Natural killer cell treated with Interleukin-12 subunit alpha and Interleukin-12 subunit beta and Interleukin-15 and Interleukin-18, amount 100 ng/mL, for 72 hours (primary cell): ENCODE data around the gene MTFR1L. TPM values are rescaled to one million over a fixed set of nuclear protein-coding genes. Genes with fewer than 3 reads are reported as not detected.
"Not testable (repeated sequence)": the region's sequence is repeated elsewhere in the genome, so short reads cannot be mapped to it uniquely, and the experiment has no call there.

ENCODE experiments used
- ATAC-seq, 2 donors: fragments of 150-1000 bp; cut with Tn5 transposase in 1 of 2; sonication (Bioruptor Pico), chemical (Tn5 transposase) in 1 of 2; 2 replicates each; pipeline ENCODE4 v1.10.0; 2021
- DNase-seq: peaks from one replicate; pipeline ENCODE4 v3.0.0; 2022; ENCODE audit warnings: low spot score
- H3K27ac Mint-ChIP-seq, 2 donors: 1 replicate in 1 of 2; 2 replicates in 1 of 2; pipeline ENCODE4 v1.8.0; 2022; ENCODE audit warnings: mixed read lengths in 2 of 2, mild to moderate bottlenecking in 1 of 2, moderate library complexity in 1 of 2
- H3K27me3 Mint-ChIP-seq, 2 donors: 1 replicate in 1 of 2; 2 replicates in 1 of 2; pipeline ENCODE4 v1.8.0; 2022; ENCODE audit warnings: mixed read lengths in 2 of 2
- H3K36me3 Mint-ChIP-seq: one replicate; pipeline ENCODE4 v1.8.0; 2022; ENCODE audit warnings: mixed read lengths
- H3K4me1 Mint-ChIP-seq, 2 donors: 1 replicate in 1 of 2; 2 replicates in 1 of 2; pipeline ENCODE4 v1.8.0; 2022; ENCODE audit warnings: low read depth in 2 of 2, mixed read lengths in 2 of 2, mild to moderate bottlenecking in 1 of 2
- H3K4me3 Mint-ChIP-seq: one replicate; pipeline ENCODE4 v1.8.0; 2022; ENCODE audit warnings: mixed read lengths
- H3K9me3 Mint-ChIP-seq: 2 replicates; pipeline ENCODE4 v1.8.0; 2022; ENCODE audit warnings: mixed read lengths
- total RNA-seq, 2 donors: library from RNA; stranded (reverse); gene quantifications; one replicate each; pipeline ENCODE4 v1.2.3, GENCODE V29; 2022

MTFR1L gene
- total RNA-seq, 2 donors from 2014 or later = 29.8 to 37.3 TPM

GRCh38 chr1:25834894-25835293, 15.1 kb downstream of the MTFR1L start:
- no peaks in the 10 kb centered on the region for H3K27me3 Mint-ChIP-seq
- no peak overlapping the region for H3K27ac Mint-ChIP-seq
- no peaks in the 10 kb centered on the region for H3K9me3 Mint-ChIP-seq
- no peak overlapping the region for H3K4me3 Mint-ChIP-seq
- peaks cover 11% of the 10 kb centered on the region for H3K36me3 Mint-ChIP-seq
- ATAC-seq (no peak), DNase-seq (no peak)
- no peaks in the 10 kb centered on the region for H3K4me1 Mint-ChIP-seq

- Mint-ChIP-seq H3K27ac (no peak overlapping the region), H3K4me1 (no peaks in the 10 kb centered on the region), H3K4me3 (no peak overlapping the region), H3K36me3 (peaks cover 6% of the 10 kb centered on the region), H3K9me3 (no peaks in the 10 kb centered on the region), H3K27me3 (no peaks in the 10 kb centered on the region)
- no peak for DNase-seq
- no peak for ATAC-seq
Observed at GRCh38 chr1:25836695-25837094, 16.9 kb downstream of the MTFR1L start.

DNA sequence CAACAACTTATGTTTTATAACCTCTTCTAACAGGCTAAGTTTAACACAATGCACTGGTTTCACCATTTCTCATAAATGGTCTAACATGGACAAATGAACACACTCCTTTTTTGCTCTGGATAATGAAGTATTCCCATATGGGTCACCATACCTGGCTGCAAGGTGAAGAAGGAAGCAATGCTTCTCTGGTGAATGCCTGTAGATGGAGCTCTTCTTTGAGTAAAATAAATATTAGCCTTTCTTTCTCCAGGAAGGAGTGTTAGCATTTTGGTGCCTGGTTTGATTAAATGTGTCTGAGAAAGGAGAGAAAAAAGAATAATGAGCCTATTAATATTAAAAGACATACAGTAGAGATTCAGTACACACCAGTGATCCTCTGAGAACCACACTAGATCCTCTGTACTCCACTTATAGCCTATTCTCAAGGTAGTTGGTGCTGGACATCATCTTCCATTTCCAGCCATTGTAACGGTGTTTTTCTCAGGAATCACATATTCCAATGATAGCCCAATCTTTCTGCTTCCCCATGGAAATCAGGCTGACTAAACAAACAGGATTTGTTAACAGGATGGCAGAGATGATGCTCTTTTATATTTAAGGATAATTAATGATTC, 17.6 kb downstream of the MTFR1L start:
- Mint-ChIP-seq H3K9me3 (no peaks in the 10 kb centered on the region), H3K4me1 (no peaks in the 10 kb centered on the region), H3K27me3 (no peaks in the 10 kb centered on the region), H3K4me3 (no peak overlapping the region), H3K27ac (no peak overlapping the region), H3K36me3 (peaks cover 6% of the 10 kb centered on the region)
- ATAC-seq (no peak), DNase-seq (no peak)

- ATAC-seq, H3K4me1 Mint-ChIP-seq, H3K27me3 Mint-ChIP-seq, H3K9me3 Mint-ChIP-seq, H3K27ac Mint-ChIP-seq, DNase-seq, H3K36me3 Mint-ChIP-seq, H3K4me3 Mint-ChIP-seq: not testable (repeated sequence)
Observed at GRCh38 chr1:25839808-25840207, 20.1 kb downstream of the MTFR1L start.

GRCh38 chr1:25843483-25843882, 23.7 kb downstream of the MTFR1L start:
- H3K36me3 Mint-ChIP-seq = no peaks in the 10 kb centered on the region
- no peaks in the 10 kb centered on the region for H3K27me3 Mint-ChIP-seq
- H3K27ac Mint-ChIP-seq = no peak overlapping the region
- ATAC-seq (no peak), DNase-seq (no peak)
- no peak overlapping the region for H3K4me3 Mint-ChIP-seq
- H3K4me1 Mint-ChIP-seq = no peaks in the 10 kb centered on the region
- H3K9me3 Mint-ChIP-seq = no peaks in the 10 kb centered on the region

GRCh38 chr1:25844536-25845337, 25.0 kb downstream of the MTFR1L start:
- Mint-ChIP-seq H3K27me3 (no peaks in the 10 kb centered on the region), H3K36me3 (no peaks in the 10 kb centered on the region), H3K4me1 (no peaks in the 10 kb centered on the region), H3K27ac (no peak overlapping the region), H3K9me3 (no peaks in the 10 kb centered on the region), H3K4me3 (no peak overlapping the region)
- DNase-seq (no peak), ATAC-seq (no peak)

DNA sequence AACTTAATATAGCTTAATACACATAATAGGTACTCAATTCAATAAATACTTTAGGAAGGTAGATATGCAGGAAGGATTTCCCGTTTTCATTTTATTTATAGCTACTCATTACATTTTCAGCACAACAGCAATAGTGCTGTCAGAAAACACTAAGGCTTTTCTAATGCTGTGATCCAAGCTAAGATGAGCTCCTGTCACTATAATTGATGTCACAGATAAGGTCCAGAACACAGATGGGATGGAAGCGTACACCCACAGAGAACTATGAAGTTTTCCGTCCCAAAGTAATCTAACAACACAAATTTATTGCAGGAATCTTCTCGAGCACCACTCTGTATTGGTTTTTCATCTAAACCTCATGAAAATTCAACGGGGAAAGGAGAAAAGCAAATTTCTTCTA, 25.9 kb downstream of the MTFR1L start:
- Mint-ChIP-seq H3K36me3 (no peaks in the 10 kb centered on the region), H3K4me1 (no peaks in the 10 kb centered on the region), H3K27me3 (no peaks in the 10 kb centered on the region), H3K27ac (no peak overlapping the region), H3K9me3 (no peaks in the 10 kb centered on the region), H3K4me3 (no peak overlapping the region)
- DNase-seq (no peak), ATAC-seq (no peak)

DNA sequence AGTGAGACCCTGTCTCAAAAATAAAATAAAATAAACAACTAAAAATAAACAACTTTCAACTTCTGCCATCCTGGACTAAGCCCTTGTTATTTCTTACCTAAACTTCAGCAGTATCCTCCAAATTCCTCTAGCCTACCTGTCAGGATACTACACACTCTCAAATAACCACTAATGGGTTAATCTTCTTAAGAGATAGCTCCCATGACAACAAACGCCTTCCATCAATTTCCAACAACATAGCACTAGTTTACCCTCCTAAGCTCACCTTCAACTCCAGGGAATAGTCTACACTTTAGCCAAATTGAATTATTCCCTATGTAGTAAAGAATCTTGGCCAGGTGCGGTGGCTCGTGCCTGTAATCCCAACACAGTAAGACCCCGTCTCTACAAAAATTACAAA, 28.2 kb downstream of the MTFR1L start:
- H3K27ac Mint-ChIP-seq = no peak overlapping the region
- no peaks in the 10 kb centered on the region for H3K4me1 Mint-ChIP-seq
- DNase-seq = no peak
- H3K36me3 Mint-ChIP-seq = no peaks in the 10 kb centered on the region
- H3K4me3 Mint-ChIP-seq = no peak overlapping the region
- H3K27me3 Mint-ChIP-seq = no peaks in the 10 kb centered on the region
- no peak for ATAC-seq
- H3K9me3 Mint-ChIP-seq = no peaks in the 10 kb centered on the region

DNA sequence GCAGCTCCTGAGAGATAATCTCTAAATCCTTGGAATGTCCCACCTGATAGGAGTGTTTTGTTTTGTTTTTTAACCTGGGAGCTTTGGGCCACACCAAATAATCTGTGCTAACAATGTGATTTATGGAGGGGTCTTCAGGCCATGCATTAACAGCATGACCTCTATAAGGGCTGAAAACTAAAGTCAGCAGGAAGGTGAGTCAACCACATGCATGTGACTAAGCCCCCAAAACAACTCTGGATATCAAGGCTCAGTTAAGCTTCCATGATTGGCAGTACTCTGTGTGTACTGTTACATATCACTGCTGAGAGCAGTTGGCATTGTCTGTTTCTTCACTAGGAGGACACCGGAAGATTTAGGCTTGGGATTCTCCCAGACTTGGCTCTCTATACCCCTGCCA, 28.8 kb downstream of the MTFR1L start:
- Mint-ChIP-seq H3K4me1 (no peaks in the 10 kb centered on the region), H3K9me3 (no peaks in the 10 kb centered on the region), H3K36me3 (no peaks in the 10 kb centered on the region), H3K4me3 (no peak overlapping the region), H3K27ac (no peak overlapping the region), H3K27me3 (no peaks in the 10 kb centered on the region)
- ATAC-seq = no peak
- no peak for DNase-seq

- Mint-ChIP-seq H3K27ac (no peak overlapping the region), H3K36me3 (no peaks in the 10 kb centered on the region), H3K4me3 (no peak overlapping the region), H3K27me3 (no peaks in the 10 kb centered on the region), H3K4me1 (peaks cover 10 to 15% of the 10 kb centered on the region in 2 donors), H3K9me3 (no peaks in the 10 kb centered on the region)
- ATAC-seq (no peak), DNase-seq (no peak)
Observed at GRCh38 chr1:25854554-25854953, 34.8 kb downstream of the MTFR1L start.

DNA sequence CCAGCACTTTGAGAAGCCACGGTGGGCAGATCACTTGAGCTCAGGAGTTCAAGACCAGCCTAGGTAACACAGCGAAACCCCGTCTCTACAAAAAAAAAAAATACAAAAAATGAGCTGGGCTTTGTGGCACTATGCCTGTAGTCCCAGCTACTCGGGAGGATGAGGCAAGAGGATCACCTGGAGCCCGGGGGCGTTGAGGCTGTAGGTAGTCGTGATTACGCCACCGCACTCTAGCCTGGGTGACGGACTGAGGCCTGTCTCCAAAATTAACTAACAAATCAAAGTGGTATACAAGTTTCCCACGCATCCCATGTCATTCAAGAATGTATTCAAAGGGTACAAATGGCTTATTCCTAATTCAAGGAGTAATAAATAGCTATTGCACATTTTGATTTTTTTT, 37.1 kb downstream of the MTFR1L start:
- Mint-ChIP-seq H3K9me3 (no peaks in the 10 kb centered on the region), H3K27ac (no peak overlapping the region), H3K4me3 (no peak overlapping the region), H3K27me3 (no peaks in the 10 kb centered on the region), H3K36me3 (no peaks in the 10 kb centered on the region), H3K4me1 (peaks cover 18 to 27% of the 10 kb centered on the region in 2 donors)
- DNase-seq = no peak
- no peak for ATAC-seq

DNA sequence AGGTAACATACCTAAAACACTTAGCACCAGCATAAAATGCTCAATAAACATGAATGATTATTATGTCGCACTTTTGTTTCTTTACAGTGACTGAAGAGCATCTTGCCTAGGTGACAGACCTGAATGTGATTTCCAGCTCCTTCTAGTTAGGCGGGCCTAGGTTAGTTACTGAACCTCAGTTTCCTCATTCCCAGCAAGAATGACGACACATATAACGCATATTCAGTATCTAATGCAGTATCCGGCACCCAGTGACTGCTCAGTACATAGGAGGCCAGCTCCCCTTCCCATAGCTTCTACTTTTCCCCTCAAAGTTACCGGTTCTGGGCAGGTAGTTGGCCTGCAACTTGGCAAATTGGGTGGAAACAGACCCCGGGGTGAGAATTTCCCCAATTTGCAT, 38.7 kb downstream of the MTFR1L start:
- H3K9me3 Mint-ChIP-seq = no peaks in the 10 kb centered on the region
- H3K4me3 Mint-ChIP-seq = peak overlapping the region; percentile 97
- H3K36me3 Mint-ChIP-seq = no peaks in the 10 kb centered on the region
- H3K27ac Mint-ChIP-seq = peak overlapping the region; percentile 86 to 95
- peaks cover 18 to 27% of the 10 kb centered on the region in 2 donors for H3K4me1 Mint-ChIP-seq
- DNase-seq = no peak
- no peak for ATAC-seq
- no peaks in the 10 kb centered on the region for H3K27me3 Mint-ChIP-seq

- H3K36me3 Mint-ChIP-seq = no peaks in the 10 kb centered on the region
- H3K27ac Mint-ChIP-seq = peak within 1 kb of the TSS; percentile 86 to 95
- H3K4me3 Mint-ChIP-seq = peak within 1 kb of the TSS; percentile 97
- peaks cover 18 to 27% of the 10 kb centered on the region in 2 donors for H3K4me1 Mint-ChIP-seq
- H3K27me3 Mint-ChIP-seq = no peaks in the 10 kb centered on the region
- DNase-seq = peak; percentile 94
- ATAC-seq = peak; percentile 98
- H3K9me3 Mint-ChIP-seq = no peaks in the 10 kb centered on the region
Observed at GRCh38 chr1:25858906-25859789, 39.4 kb downstream of the MTFR1L start, which contains the start of gene AUNIP. TSS of gene AUNIP (minus strand) at chr1:25859457. CDS start at chr1:25859357, 100 bp downstream.
